CD1c-positive myeloid dendritic cell (primary cell): ENCODE data around the gene SND1.
A peak's percentile ranks its signal among the peaks of the same experiment; 100 is the strongest.

Source experiments
- DNase-seq: peaks from one replicate; pipeline ENCODE4 v3.0.0-alpha.2; 2016; ENCODE audit errors: extremely low spot score

The SND1 gene

GRCh38 chr7:127831318-127832219, 179.6 kb downstream of the SND1 start:
- no peak for DNase-seq

GRCh38 chr7:127832592-127832991, 180.6 kb downstream of the SND1 start:
- no peak for DNase-seq

GRCh38 chr7:127833641-127834040, 181.6 kb downstream of the SND1 start:
- no peak for DNase-seq

- no peak for DNase-seq
Observed at GRCh38 chr7:127835679-127836078, 183.7 kb downstream of the SND1 start.

GRCh38 chr7:127837816-127838410, 185.9 kb downstream of the SND1 start:
- peak; percentile 39 for DNase-seq

- DNase-seq, result no peak
Observed at GRCh38 chr7:127838816-127839415, 186.9 kb downstream of the SND1 start.

GRCh38 chr7:127840226-127840951, 188.4 kb downstream of the SND1 start:
- DNase-seq, result no peak

- DNase-seq, result no peak
Observed at GRCh38 chr7:127844165-127844564, 192.2 kb downstream of the SND1 start.

- peak; percentile 11 for DNase-seq
Observed at GRCh38 chr7:127844707-127845331, 192.8 kb downstream of the SND1 start.

GRCh38 chr7:127845522-127846214, 193.7 kb downstream of the SND1 start:
- DNase-seq, result no peak

GRCh38 chr7:127847641-127848040, 195.6 kb downstream of the SND1 start:
- DNase-seq, result no peak

- DNase-seq, result no peak
Observed at GRCh38 chr7:127848241-127848640, 196.2 kb downstream of the SND1 start.

- no peak for DNase-seq
Observed at GRCh38 chr7:127850195-127850594, 198.2 kb downstream of the SND1 start.

- DNase-seq, result no peak
Observed at GRCh38 chr7:127854383-127854782, 202.4 kb downstream of the SND1 start.

- no peak for DNase-seq
Observed at GRCh38 chr7:127857464-127857841, 205.5 kb downstream of the SND1 start.

GRCh38 chr7:127858091-127858914, 206.3 kb downstream of the SND1 start:
- no peak for DNase-seq

GRCh38 chr7:127858915-127859189, 206.9 kb downstream of the SND1 start:
- DNase-seq, result no peak

GRCh38 chr7:127859330-127859729, 207.3 kb downstream of the SND1 start:
- no peak for DNase-seq

GRCh38 chr7:127862525-127862924, 210.5 kb downstream of the SND1 start:
- no peak for DNase-seq

- DNase-seq, result no peak
Observed at GRCh38 chr7:127863082-127863481, 211.1 kb downstream of the SND1 start.

- DNase-seq, result no peak
Observed at GRCh38 chr7:127865466-127865865, 213.5 kb downstream of the SND1 start.
